Measurements from ENCODE around the gene NEAT1. TPM values are rescaled to one million over a fixed set of nuclear protein-coding genes. Genes with fewer than 3 reads are reported as not detected.
"Not testable (repeated sequence)": the region's sequence is repeated elsewhere in the genome, so short reads cannot be mapped to it uniquely, and the experiment has no call there.

Gene NEAT1
- total RNA-seq, 1 donor from 2014 or later, result 114 TPM

GRCh38 chr11:65452806-65453490, 30.4 kb downstream of the NEAT1 start:
- Histone ChIP-seq H3K4me3 (ENCODE audit: low read depth, low read length) (no peak overlapping the region), H3K36me3 (ENCODE audit: control insufficient read depth, insufficient read depth, low read length) (no peaks in the 10 kb centered on the region), H3K27me3 (ENCODE audit: control insufficient read depth, insufficient read depth, low read length) (no peaks in the 10 kb centered on the region)
- DNase-seq (ENCODE audit: low read depth) (peak; percentile 89), FAIRE-seq (no peak)
- TF ChIP-seq CTCF (IDR thresholded peaks at IDR 0.05; ENCODE audit: insufficient read depth, low read length, severe bottlenecking), result no peak

DNA sequence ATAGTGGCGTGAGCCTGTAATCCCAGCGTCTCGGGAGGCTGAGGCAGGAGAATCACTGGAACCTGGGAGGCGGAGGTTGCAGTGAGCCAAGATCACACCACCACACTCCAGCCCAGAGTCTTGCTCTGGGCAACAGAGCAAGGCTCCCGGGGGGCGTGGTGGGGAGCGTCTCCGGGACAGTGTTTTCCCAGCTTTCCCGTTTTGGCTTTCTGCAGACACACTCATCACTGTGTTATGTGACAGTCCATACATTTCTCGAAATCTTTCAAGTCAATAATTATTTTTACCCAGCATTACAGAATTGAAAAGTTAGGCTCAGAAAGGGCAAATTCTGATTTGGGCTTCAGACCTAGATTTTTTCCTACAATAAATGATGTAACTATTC, 31.7 kb downstream of the NEAT1 start:
- H3K36me3 ChIP-seq (ENCODE audit: control insufficient read depth, insufficient read depth, low read length), result no peaks in the 10 kb centered on the region
- no peak for TF ChIP-seq CTCF (IDR thresholded peaks at IDR 0.05; ENCODE audit: insufficient read depth, low read length, severe bottlenecking)
- FAIRE-seq (no peak), DNase-seq (ENCODE audit: low read depth) (no peak)
- H3K4me3 ChIP-seq (ENCODE audit: low read depth, low read length), result peak overlapping the region; percentile 52
- no peaks in the 10 kb centered on the region for H3K27me3 ChIP-seq (ENCODE audit: control insufficient read depth, insufficient read depth, low read length)

DNA sequence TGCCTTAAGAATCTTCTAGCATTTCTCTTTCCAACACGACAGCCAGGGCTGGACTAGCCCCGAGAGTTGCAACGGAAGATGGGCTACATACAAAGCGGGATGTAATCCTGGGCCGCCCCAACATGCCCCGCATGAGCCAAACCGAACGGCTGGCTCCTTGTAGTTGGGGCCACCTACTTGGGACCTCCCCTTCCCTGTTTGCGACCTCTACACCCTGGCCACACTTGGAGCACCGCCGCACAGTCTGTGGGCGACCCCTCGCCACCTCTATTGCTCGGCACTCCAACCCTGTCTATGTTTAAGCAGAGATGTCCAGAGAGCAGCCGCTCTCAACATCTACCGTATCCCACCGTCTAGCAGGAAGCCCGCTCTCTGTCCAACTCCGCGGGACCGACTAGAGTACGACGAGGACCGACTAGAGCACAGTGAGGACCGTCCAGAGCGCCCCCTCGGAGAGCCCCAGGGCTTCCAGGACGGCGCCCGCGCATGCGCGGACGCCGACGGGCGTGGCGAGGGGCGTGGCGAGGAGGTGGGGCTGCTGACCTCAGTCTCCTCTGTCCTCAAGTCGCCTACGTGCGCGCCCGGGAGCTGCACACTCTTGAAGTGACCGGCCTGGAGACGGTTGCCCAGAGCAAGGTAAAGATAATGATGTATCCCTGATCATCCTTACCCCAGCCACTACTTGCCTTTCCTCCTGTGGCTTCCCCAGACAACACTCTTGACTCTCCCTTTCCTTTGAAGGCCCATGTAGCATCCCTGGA, 32.3 kb downstream of the NEAT1 start:
- H3K4me3 ChIP-seq (ENCODE audit: low read depth, low read length), result peak overlapping the region; percentile 52
- H3K36me3 ChIP-seq (ENCODE audit: control insufficient read depth, insufficient read depth, low read length), result no peaks in the 10 kb centered on the region
- FAIRE-seq (no peak), DNase-seq (ENCODE audit: low read depth) (peak; percentile 59)
- peak; percentile 12 for TF ChIP-seq CTCF (IDR thresholded peaks at IDR 0.05; ENCODE audit: insufficient read depth, low read length, severe bottlenecking)
- H3K27me3 ChIP-seq (ENCODE audit: control insufficient read depth, insufficient read depth, low read length), result no peaks in the 10 kb centered on the region

DNA sequence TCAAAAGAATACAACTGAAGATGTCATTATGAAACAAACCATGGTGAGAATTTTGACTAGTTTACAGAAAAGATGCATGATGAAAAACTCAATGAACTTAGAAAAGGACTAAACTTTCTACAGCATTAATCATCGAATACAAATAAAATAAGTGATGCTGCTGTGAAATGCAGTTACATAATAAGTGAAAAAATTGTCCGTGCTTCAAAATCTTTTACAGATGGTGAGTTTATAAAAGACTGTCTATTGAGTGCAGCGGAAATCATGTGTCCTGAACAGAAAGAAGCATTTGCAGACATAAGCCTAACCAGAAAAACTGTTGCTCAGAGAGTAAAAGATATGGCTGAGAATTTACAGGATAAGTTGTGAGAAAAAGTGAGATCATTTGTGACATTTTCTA, 33.8 kb downstream of the NEAT1 start:
- Histone ChIP-seq H3K36me3 (ENCODE audit: control insufficient read depth, insufficient read depth, low read length) (no peaks in the 10 kb centered on the region), H3K27me3 (ENCODE audit: control insufficient read depth, insufficient read depth, low read length) (no peaks in the 10 kb centered on the region), H3K4me3 (ENCODE audit: low read depth, low read length) (no peak overlapping the region)
- DNase-seq (ENCODE audit: low read depth) (no peak), FAIRE-seq (no peak)
- no peak for TF ChIP-seq CTCF (IDR thresholded peaks at IDR 0.05; ENCODE audit: insufficient read depth, low read length, severe bottlenecking)

GRCh38 chr11:65459552-65459951, 37.0 kb downstream of the NEAT1 start:
- H3K4me3 ChIP-seq (ENCODE audit: low read depth, low read length), result no peak overlapping the region
- no peak for TF ChIP-seq CTCF (IDR thresholded peaks at IDR 0.05; ENCODE audit: insufficient read depth, low read length, severe bottlenecking)
- no peaks in the 10 kb centered on the region for H3K36me3 ChIP-seq (ENCODE audit: control insufficient read depth, insufficient read depth, low read length)
- no peaks in the 10 kb centered on the region for H3K27me3 ChIP-seq (ENCODE audit: control insufficient read depth, insufficient read depth, low read length)
- FAIRE-seq (no peak), DNase-seq (ENCODE audit: low read depth) (no peak)

DNA sequence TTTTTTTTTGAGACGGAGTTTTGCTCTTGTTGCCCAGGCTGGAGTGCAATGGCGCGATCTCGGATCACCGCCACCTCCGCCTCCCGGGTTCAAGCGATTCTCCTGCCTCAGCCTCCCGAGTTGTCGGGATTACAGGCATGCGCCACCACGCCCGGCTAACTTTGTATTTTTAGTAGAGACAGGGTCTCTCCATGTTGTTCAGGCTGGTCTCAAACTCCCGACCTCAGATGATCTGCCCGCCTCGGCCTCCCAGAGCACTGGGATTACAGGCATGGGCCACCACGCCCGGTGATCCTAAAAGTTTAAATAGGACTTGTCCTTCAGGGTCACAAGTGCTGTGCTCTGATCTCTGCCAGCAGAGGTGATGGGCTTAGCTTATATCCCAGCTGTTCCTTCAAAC, 42.9 kb downstream of the NEAT1 start:
- DNase-seq (ENCODE audit: low read depth); H3K4me3 ChIP-seq (ENCODE audit: low read depth, low read length); H3K36me3 ChIP-seq (ENCODE audit: control insufficient read depth, insufficient read depth, low read length); H3K27me3 ChIP-seq (ENCODE audit: control insufficient read depth, insufficient read depth, low read length); FAIRE-seq: not testable (repeated sequence)

DNA sequence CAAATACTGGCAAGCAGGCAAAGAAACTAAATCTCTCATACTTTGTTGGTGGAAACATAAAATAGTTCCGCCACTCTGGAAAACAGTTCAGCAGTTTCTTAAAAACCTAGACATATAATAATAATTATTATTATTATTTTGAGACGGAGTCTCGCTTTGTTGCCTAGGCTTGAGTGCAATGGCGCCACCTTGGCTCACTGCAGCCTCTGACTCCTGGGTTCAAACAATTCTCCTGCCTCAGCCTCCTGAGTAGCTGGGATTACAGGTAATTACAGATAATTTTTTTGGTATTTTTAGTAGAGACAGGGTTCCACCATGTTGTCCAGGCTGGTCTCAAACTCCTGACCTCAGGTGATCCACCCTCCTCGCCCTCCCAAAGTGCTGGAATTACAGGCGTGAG, 44.7 kb downstream of the NEAT1 start:
- FAIRE-seq; H3K4me3 ChIP-seq (ENCODE audit: low read depth, low read length); H3K36me3 ChIP-seq (ENCODE audit: control insufficient read depth, insufficient read depth, low read length); DNase-seq (ENCODE audit: low read depth); H3K27me3 ChIP-seq (ENCODE audit: control insufficient read depth, insufficient read depth, low read length): not testable (repeated sequence)

Measured in bronchial epithelial cell (primary cell).